GM13976 (cell line): Measurements from ENCODE around the gene BBS10.
"Not testable (repeated sequence)": the region's sequence is repeated elsewhere in the genome, so short reads cannot be mapped to it uniquely, and the experiment has no call there.

ENCODE experiments used
- DNase-seq: peaks from one replicate; pipeline ENCODE4 v3.0.0; 2012; ENCODE audit warnings: low spot score
- CTCF ChIP-seq: IDR thresholded peaks from 2 replicates; pipeline ENCODE4 v1.5.1; 2012; ENCODE audit warnings: borderline replicate concordance, mild to moderate bottlenecking; ENCODE audit not compliant: insufficient read depth; ENCODE audit errors: extremely low read depth, missing control alignments, control extremely low read depth
- in situ Hi-C: fragments of 300-500 bp; cut with MboI; formaldehyde crosslinking; loops from one replicate; pipeline ENCODE4 v1.12.0; 2022; ENCODE audit warnings: low sequenced_read_pairs, mixed read lengths, inconsistent platforms; ENCODE audit not compliant: unreplicated experiment

Gene BBS10

GRCh38 chr12:76337583-76337982 lies 10.6 kb downstream of the BBS10 start:
- TF ChIP-seq CTCF, result no peak
- in situ Hi-C loops, result loop anchor here (25.0 kb wide), 2 partner anchors 250 to 800 kb away; partner anchors contain the start of gene NAP1L1
- no peak for DNase-seq

GRCh38 chr12:76332606-76333005 lies 15.6 kb downstream of the BBS10 start:
- no peak for DNase-seq
- TF ChIP-seq CTCF, result no peak
- in situ Hi-C loops, result loop anchor here (25.0 kb wide), 2 partner anchors 245 to 795 kb away; partner anchors contain the start of gene NAP1L1

- TF ChIP-seq CTCF, result no peak
- in situ Hi-C loops, result loop anchor here (25.0 kb wide), 2 partner anchors 242 to 792 kb away; partner anchors contain the start of gene NAP1L1
- no peak for DNase-seq
Measured at GRCh38 chr12:76329606-76330005, 18.6 kb downstream of the BBS10 start.

- in situ Hi-C loops, result loop anchor here (25.0 kb wide), 2 partner anchors 242 to 792 kb away; partner anchors contain the start of gene NAP1L1
- no peak for DNase-seq
- TF ChIP-seq CTCF, result no peak
Measured at GRCh38 chr12:76329159-76329558, 19.1 kb downstream of the BBS10 start.

- DNase-seq, in situ Hi-C loops: not testable (repeated sequence)
Measured at GRCh38 chr12:76319595-76320319, 28.5 kb downstream of the BBS10 start.

GRCh38 chr12:76318773-76319594 lies 29.2 kb downstream of the BBS10 start:
- DNase-seq, result no peak
- in situ Hi-C loops, result no loop called here

More at GRCh38 chr12:76318773-76319594, 29.2 kb downstream of the BBS10 start:
- TF ChIP-seq CTCF, result no peak
